ENCODE results near the gene ZNF628. TPM values are rescaled to one million over a fixed set of nuclear protein-coding genes. Genes with fewer than 3 reads are reported as not detected.
A peak's percentile ranks its signal among the peaks of the same experiment; 100 is the strongest.

ZNF628 gene
- total RNA-seq, 1 donor from 2014 or later: 1.7 TPM

DNA sequence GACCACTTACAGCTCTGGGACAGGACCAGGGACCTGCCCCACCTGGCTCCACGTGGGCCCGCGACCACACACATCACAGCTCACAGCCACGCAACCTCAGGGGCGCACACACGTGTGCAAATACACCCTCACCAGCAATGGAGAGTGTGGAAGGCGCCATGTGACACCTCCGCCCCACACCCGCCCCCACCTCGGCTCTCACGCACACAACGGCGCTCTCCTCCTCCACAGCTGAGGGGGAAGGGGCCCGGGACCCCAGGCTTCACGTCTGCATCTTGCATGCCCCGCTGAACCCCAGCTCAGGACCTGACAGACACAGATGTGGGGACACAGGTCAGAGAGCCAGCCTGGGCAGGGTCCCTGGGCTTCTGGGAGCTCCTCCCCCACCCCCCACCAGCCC lies 26.9 kb upstream of the ZNF628 start:
- no peak for DNase-seq (ENCODE audit: low spot score)

DNA sequence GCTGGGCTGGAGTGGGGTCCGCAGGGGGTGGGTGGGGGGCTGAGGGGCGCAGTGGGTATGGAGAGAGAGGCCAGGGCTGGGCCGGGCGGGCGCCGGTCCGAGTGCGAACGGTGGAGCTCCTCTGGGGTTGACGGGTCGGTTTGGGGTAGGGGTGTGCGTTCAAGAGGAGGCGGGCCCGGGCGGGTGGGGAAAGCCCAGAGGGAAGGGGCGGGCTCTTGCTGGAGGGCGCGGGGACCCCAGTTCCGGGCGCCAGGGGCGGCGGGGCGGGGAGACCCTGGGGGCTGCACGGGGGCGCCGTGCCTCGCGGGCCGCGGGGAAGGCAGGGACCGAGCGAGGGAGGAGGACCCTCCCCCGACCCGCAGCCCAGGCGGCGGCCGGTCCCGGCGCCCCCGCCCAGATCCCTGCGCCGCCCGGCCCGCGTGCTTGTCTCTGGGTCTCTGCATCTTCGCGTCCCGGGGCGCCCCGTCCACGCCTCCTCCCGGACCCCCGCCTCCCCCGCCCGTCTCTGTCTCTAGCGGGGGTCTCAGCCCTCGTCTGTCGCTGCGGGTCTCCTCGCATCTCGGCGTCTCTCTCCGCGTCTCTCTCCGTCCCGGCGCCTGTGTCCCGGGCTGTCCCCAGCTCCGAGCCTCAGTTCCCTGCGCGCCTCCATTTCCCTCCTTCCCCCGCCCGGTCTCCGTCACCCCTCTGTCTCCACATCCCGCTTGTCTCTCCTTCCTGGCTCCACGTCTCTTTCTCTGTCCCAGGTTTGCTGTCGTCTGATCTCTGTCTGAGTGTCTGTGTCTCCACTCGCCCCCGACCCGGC lies 25.1 kb upstream of the ZNF628 start:
- DNase-seq (ENCODE audit: low spot score): no peak

DNA sequence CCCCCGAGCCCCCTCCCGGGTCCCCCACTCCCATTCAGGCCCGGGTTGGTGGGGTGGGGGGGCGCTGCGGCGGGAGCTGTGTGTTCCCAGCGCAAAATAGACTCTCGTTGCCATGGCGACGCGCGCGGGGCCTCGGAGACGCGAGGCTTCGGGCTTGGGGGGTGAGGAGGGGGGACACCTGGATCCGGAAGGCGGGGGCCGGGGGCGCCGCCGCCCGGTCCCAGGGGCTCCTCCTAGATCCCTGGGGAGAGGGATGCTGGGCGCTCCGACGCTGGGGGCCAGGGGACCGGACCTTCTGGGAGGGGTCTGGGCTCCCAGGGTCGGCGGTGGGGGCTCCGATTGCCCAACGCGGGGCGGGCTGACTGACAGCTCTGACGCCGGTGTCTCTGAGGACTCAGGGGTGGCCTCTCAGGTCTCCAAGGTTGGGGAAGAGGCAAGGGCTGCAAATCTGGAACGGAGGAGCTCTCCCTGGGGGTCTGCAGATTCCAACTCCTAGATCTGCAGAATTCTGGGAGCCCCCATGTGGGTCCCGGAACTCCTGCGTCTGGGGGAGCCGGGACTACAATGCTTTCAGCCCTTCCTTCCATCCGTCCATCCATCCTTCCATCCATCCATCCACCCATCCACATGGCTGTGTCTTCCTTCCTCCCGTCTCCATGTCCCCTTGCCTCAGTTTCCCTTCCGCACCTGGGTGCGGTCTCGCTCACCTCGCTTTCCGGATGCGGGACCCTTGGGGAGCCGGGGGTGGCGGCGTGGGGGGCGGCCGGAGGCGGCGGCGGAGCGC lies 24.3 kb upstream of the ZNF628 start:
- no peak for DNase-seq (ENCODE audit: low spot score)

DNA sequence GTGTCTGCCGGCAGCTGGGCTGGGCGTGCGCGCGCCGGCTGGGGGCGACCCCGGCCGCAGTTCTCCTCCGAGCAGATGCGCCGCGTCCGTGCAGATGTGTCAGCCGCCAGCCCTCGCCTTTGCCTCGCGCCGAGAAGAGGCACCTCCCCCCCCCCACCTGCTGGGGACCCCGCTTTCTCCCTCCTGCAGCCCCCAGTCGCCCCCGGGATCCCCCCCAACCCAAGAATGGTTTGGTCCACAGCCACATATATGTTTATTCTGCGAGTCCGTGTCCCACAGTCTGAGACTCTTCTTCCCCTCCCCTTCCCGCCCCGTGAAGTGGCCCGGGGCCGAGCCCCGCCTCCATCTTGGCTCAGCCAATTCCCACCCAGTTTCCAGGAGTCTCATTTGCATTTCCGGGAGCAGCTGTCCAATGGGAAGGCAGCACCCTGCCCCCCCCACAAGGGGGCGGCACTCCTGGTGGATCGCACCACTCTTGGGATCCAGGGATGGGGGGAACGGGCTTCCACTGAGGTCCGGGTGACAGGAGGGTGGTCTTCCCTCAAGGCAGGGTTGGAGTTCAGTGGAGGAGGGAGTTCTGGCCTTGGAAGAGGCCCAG lies 23.6 kb upstream of the ZNF628 start:
- DNase-seq (ENCODE audit: low spot score): peak; percentile 84

DNA sequence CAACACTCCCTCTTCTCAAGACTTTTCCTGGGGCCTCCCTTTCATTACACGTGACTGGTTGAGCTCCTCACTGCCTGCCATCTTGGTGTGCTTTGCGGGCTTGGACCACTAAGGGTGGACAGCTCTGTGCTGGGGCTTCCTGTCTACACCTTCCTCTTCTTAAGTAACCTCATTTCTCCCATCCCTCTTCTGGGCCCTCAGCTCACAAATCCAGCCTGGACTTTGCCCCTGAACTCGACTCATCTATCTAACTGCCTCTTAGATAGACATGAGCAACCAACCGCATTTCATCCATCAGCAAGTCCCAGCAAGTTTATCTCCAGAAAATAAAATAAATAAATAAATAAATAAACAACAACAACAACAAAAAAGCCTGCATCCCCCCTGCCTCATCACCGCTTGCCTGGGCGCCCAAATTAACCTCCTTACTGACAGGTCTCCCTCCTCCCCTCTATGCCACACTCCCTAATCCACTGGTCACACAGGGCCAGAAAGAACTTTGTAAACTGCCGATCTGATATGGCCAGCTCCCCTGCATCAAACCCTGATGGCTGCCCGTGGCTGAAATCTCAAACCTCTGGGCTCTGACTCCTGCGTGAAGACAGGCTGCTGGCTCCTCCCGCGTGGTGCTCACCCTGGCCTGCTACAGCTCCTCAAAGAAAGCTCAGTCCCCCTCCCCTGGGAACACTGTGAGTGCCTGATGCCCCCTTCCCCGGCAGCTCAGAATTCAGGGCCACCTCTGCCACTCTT lies 22.7 kb upstream of the ZNF628 start:
- no peak for DNase-seq (ENCODE audit: low spot score)

DNA sequence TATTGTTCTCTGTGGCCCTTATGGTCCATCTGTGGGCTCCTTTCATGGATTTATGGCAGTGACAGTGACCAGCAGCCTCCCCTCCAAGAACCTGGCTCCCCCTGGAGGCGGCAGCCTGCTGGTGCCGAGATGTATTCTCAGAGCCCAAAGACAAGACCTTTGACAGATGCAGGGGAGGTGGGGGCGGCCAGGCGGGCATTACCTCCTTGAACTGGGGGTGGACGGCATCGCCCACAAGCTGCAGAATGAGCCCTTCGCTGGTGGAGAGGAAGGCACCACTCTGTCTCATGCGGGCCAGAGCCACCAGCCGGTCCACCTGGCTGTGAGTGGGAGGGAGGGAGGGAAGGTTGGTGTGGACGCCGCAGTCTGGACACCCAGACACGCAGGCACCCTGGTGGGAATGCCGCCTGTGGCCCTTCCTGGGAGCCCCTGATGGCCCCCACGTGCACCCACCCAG lies 21.6 kb upstream of the ZNF628 start:
- DNase-seq (ENCODE audit: low spot score): no peak

DNA sequence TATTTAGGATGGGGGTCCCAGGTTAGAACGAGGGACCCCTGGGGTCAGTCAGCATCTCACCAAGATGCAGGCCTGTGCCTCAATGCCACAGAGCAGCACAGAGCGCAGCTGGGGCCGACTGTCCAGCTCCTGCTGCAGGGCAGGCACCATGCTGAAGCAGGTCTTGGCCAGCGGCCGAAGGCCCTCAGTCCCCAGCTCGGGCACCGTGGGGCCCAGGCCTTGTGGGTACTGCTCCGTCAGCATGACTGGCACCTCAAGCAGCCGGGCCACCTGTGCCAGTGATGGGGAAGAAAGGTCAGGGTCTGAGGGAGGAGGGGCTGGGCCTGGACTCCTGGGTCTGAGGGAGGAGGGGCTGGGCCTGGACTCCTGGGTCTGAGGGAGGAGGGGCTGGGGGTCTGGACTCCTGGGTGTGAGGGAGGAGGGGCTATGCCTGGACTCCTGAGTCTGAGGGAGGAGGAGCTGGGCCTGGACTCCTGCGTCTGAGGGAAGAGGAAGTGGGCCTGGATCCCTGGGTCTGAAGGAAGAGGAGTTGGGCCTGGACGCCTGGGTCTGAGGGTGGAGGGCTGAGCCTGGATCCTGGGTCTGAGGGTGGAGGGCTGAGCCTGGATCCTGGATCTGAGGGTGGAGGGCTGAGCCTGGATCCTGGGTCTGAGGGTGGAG lies 20.7 kb upstream of the ZNF628 start:
- DNase-seq (ENCODE audit: low spot score): no peak

DNA sequence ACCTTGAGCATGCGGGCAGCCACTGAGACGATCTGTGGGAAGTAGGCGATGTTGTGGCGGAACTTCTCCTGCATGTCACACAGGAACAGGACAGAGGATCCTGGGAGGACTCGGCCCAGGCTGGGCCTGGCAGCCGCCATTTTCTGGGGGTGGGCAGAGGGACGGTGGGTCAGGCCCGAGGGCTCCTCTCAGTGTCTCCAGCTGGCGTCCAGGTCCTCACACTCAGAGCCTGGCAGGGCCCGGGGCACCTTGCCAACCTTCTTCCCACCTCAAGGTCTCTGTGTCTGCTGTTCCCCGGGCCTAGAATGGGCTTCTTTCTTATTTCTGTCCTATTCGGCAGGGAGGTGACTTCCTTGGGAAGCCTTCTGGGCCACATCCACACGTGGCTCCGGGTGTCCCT lies 20.1 kb upstream of the ZNF628 start:
- no peak for DNase-seq (ENCODE audit: low spot score)

DNA sequence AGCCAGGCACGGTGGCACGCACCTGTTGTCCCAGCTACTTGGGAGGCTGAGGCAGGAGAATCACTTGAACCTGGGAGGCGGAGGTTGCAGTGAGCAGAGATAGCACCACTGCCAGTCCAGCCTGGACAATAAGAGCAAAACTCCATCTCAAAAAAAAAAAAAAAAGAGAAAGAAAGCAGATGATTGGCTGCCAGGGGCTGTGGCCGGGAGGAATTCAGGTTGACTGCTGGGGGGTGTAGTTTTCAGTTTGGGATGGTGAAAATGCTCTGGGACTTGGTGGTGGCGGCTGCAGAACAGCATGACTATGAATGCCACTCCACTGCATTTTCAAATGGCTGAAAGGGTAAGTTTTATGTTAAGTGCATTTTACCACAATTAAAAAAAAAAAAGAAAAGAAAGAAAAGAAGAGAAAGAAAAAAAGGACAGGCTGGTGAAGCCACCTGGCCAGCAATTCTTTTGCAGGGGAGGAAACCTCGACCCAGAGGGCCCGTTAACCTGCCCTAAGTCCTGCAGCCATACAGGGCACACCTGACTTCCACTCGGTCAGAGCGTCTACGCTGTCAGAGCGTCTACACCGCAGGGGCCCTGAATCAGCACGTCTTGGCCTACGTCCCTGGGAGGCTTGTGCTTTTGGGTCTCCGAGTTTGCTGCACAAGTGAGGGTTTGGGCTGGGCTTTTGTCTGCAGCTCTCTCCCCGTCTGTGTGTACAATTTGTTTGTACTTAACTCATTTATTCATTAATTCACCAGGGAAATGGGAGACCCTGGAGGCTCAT lies 18.5 kb upstream of the ZNF628 start:
- no peak for DNase-seq (ENCODE audit: low spot score)

DNA sequence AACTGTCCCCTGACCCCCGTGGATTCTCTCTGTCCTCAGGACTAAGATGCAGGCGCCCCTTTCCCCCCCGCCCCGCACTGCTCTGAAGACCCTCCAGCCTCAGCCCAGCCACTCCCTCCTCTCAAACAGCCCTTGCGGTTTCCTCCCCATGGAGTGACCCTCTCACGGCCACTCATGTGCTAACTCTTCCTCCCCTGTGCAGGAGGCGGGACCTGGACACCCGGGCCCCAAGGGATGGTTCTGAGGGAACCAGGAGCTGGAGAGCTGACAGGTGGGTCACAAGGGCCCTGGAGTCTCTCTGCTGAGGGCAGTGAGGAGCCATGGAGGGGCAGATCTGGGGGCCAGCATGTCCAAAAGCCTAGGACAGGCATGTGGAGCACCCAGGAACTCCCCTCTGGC lies 16.9 kb upstream of the ZNF628 start:
- no peak for DNase-seq (ENCODE audit: low spot score)

DNA sequence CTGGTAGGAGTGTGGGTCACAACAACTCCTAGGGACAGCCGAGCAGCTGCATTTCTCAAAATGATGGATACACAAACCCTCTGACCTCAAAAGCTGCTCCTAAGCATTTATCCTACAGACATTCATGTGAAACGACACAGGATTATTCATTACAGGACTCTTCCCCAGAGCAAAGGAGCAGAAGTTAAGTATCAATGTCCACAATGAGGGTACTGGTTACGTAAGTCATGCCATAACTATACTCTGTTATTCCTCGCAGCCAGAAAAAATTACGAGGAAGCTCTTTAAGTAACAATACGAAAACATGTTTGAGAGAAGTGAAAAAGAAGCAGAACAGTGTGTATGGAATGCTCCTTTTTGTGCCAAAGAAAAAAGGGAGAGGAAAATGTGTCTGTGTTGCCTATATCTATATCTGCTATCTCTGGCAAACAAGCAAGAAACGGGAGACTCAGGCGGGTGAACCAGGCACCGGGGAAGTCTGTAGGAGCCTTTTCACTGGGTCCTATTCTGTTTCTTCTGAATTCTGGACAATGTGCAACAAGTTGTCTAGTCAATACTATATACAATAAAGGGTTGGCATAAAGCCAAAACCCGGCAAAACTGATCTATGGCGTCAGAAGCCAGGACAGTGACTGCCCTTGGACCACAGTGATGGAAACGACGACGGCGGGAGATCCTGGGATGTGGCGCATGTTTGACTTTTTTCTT lies 16.3 kb upstream of the ZNF628 start:
- DNase-seq (ENCODE audit: low spot score): peak; percentile 58

DNA sequence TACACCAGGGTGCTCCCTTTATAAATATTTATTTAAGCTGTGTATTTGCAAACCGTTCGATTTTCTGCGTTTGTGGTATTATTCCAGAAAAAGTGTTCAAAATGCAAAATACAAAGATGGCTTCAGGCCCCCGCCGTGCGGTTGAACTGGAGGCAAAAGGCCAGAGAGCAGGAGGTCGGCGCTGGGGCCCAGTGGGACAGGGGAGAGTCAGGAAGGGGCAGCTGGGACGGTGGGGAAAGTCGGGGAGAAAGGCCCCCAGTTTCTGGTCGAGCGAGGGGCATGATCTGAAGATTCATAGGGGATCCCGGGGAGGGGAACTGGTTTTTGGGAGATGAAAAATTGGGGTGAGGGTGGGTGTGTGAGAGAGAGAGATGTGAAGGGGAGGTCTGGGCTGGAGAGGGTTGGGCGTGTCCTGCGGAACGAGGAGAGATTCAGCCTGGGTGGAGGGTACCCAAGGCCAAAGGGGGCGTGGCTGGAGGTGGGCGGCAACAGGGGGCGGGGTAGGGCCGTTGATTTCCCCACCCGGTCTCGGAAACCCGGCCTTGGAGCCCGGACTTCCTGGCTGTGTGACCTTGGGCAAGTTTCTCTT lies 15.7 kb upstream of the ZNF628 start:
- DNase-seq (ENCODE audit: low spot score): peak; percentile 92

DNA sequence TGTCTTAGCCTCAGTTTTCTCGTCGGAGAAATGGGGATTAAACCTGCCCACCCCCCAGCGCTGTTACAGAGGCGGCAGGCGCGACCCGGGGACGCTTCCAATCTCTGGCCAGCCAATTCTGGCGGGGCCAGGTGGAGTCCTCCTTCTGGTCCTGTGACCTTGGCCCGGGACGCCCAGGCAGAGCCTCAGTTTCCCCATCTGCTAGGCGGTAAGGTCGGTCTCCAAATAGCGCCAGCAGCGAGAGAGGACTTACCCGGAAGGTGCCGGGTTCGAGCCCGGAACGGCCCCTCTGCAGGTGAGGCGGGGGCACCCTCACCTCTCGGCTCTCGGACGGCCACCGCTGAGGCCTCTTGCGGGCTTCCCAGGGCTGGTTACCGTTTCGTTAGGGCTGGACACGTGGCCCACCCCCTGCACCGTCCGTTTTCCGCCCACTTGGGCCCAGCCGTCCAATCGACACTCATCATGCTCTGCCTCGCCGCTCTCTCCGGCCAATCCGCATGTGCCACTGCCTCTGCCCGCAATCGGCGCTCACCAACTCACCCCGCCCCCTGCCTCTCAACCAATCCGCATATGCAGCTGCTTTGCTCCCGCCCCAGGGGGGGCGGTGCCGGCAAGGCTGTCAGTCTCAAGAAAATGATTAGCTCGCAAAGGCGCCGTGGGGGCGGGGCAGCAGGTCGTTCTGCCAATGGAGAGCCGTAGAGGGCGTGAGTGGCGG lies 15.0 kb upstream of the ZNF628 start, which contains the start of gene ISOC2:
Gene ISOC2, minus strand, starts transcription at position 384 of the 715 bp plus-strand sequence. CDS start 5,156 bp downstream, outside the sequence.
- peak; percentile 100 for DNase-seq (ENCODE audit: low spot score)

DNA sequence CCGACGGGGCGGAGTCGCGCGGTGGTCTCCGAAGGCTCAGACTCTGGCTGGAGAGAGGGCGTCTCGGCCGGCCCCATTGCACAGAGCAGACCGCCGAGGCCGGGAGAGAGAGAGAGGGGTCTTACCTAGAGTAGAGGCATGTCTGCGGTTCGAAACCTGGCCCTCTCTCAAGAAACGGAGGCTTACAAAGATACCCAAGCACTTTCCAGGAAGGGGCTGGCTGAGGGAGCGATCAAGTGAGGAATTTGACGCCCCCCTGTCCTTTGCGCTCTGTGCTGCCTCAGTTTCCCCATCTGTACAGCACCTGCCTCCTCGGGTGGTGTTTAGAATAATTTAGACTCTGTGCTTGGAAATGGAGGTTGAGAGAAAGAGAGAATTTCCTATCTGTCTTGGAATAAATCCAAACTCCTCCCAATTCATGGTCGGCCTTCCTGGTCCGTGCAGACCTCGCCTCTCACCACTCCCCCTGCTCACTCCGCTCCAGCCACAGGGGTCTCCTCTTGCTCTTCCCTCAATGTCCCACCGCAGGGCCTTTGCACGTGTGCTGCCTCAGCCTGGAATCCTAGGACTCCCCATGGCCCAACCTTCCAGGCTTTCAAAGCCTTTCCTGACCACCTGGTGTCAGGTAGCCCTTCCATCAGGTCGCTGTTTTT lies 14.3 kb upstream of the ZNF628 start:
- peak; percentile 51 for DNase-seq (ENCODE audit: low spot score)

DNA sequence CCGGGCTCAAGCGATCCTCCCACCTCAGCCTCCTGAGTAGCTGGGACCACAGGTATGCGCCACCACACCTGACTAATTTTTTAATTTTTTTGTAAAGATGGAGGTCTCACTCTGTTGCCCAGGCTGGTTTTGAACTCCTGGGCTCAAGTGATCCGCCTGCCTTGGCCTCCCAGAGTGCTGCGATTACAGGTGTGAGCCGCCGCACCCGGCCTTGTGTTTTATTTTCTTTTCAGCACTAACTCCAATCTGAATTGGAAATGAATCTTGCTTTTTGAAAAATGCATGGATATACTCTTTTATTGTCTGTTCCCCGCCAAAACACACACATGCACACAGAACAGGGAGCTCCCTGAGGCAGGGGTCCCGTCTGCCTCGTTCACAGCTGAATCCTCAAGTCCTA lies 13.7 kb upstream of the ZNF628 start:
- no peak for DNase-seq (ENCODE audit: low spot score)

DNA sequence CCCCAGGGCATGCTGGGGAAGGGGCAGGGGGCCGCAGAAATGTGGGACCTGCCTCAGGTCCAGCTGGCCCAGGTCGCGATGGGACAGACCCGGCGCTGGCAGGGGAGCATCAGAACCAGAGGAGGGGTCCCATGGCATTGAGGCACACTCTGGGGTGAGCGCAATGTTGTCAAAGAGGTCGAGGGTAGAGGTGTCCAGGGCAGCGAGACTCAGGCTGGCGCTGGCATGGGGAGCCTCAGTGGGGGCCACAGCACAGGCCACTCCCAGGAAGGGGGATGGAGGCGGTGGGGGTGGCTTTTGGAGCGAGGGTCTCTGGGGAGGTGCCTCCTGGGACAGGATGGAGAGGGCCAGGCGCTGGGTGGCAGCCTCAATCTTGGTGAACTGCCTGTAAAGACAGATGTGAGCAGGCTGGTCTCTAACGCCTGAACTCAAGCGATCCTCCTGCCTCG lies 12.8 kb upstream of the ZNF628 start:
- no peak for DNase-seq (ENCODE audit: low spot score)

DNA sequence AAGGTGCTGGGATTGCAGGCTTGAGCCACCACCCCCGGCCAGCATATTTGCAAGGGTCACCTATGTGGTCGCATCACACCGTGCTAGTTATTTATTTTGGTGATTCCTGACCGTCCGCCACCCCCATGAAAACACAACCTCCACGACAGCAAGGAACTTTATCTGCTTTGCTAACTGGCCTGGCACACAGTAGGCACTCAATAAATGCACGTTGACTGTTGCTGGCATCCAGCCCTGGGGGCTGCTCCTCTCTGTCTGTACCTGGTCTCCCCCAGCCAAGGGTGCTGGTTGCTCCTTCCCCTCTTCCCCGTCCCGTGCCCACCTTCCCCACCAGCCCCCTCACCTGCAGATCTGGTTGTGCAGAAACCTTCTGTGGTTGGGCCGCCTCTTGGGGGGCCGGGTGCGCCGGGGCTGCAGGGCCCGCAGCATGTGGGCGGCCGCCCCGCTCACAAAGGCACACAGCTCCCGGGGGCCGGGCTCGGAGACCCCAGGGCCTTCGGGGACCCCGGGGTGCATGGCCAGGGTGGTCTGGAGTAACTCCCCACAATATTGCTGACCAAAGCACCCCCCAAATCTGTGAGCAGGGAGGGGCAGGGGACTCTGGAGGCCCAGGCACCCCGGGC lies 12.3 kb upstream of the ZNF628 start:
- no peak for DNase-seq (ENCODE audit: low spot score)

DNA sequence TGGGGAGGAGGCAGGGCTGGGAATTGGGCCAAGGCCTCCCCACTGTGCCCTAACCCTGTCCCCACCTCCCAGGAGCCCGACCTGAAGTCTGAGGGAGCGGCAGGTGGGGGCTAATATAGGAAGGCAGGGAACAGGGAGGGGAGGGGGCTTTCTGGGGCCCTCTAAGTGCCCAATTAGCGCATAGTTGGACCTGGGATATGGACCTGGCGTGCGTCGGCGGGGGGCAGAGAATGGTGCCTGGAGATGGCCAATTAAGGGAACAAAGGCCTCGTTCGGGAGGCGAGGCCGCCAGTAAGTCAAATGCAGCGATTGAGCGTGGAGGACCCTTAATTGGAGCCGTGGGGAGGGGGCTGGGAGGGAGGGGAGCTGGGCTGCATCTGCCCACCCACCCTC lies 11.8 kb upstream of the ZNF628 start, which contains the start of gene C19orf85:
Gene C19orf85, minus strand, starts transcription at position 90 of the 393 bp plus-strand sequence. CDS start 197 bp downstream, outside the sequence.
- no peak for DNase-seq (ENCODE audit: low spot score)

Measured in umbilical cord (tissue), 2 donors.